ENCODE data around the gene MED29. TPM values are rescaled to one million over a fixed set of nuclear protein-coding genes. Genes with fewer than 3 reads are reported as not detected.

MED29 gene
- total RNA-seq, 1 donor from 2014 or later: 27.0 TPM

DNA sequence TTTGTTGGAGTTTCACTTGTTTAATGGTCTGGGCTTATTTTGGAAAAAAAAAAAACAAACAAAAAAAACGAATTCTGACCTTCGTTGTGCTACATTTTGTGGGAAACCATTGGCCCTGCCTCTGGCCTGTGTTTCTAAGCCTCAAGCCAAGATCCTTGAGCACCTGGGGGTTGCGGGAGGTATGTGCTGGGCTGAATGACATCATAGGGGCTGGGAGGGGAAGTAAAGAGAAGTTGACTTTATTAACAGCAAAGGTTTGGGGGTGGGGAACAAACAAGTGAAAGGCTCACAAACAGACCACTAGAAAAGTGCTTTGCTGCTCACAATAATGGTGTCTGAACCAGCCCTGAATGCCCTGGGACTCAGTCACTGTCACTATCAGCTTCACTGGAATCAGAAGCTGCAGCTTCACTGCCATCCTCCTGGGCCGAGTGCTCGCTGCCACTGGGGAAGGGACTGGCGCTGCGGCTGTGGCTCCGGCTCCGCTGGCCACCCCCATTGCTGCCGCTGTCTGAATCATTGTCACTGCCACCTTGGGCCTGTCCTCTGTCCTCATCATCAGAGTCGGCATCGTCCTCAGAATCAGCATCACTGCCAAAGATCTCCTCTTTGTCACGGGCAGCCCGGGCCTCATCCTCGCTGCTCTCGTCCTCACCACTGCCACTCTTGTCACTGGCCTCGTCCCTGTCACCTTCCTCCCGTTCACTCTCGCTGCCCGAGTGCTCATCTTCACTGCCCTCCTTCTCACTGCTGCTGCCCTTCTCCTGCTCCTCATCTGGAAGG lies 5.4 kb upstream of the MED29 start:
- DNase-seq (ENCODE audit: low read depth): no peak

DNA sequence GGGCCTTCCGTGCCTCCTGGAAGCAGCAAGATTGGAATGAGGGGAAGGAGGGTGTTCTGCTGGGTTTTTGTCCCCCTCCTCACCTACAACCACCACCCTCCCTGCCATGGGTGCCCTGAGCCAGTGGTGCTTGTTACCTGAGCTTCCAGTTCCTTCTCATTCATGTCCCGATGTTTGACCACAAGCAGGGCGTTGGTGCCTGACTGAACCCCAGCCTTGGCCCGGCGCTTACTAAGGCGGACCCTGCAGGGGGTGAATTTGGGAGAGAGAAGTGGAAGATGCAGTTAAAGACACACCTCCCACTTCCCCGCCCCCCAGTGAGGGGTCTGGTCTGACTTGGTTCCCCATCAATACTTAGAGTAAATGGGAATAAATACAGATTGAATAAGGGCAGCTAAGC lies 4.6 kb upstream of the MED29 start:
- Histone ChIP-seq H3K4me2 (ENCODE audit: low read length) (no peak overlapping the region), H3K79me2 (ENCODE audit: insufficient read depth, low read length) (peaks cover 27% of the 10 kb centered on the region), H3K27ac (ENCODE audit: low read depth, low read length) (no peak overlapping the region), H2AFZ (ENCODE audit: low read depth, low read length) (no peak overlapping the region), H3K9me3 (ENCODE audit: insufficient read depth, low read depth, low read length) (no peaks in the 10 kb centered on the region), H3K4me3 (ENCODE audit: insufficient read depth, low read depth, low read length) (no peak overlapping the region), H3K4me1 (ENCODE audit: insufficient read depth, low read length) (peaks cover 11% of the 10 kb centered on the region), H3K9ac (ENCODE audit: low read length) (no peak overlapping the region), H4K20me1 (ENCODE audit: insufficient read depth, low read length) (peaks cover 11% of the 10 kb centered on the region), H3K27me3 (ENCODE audit: insufficient read depth, low read length) (no peaks in the 10 kb centered on the region), H3K36me3 (ENCODE audit: insufficient read depth, low read length) (peaks cover 27% of the 10 kb centered on the region)
- peaks cover 15% of the 10 kb centered on the region for H3K36me3 Mint-ChIP-seq (ENCODE audit: low read depth, unreplicated experiment)
- peak overlapping the region; percentile 53 for H3K27ac Mint-ChIP-seq (ENCODE audit: unreplicated experiment)
- peaks cover 17% of the 10 kb centered on the region for H3K4me1 Mint-ChIP-seq (ENCODE audit: low read depth, unreplicated experiment)
- no peaks in the 10 kb centered on the region for H3K9me3 Mint-ChIP-seq (ENCODE audit: unreplicated experiment)
- TF ChIP-seq, protein P1, sequence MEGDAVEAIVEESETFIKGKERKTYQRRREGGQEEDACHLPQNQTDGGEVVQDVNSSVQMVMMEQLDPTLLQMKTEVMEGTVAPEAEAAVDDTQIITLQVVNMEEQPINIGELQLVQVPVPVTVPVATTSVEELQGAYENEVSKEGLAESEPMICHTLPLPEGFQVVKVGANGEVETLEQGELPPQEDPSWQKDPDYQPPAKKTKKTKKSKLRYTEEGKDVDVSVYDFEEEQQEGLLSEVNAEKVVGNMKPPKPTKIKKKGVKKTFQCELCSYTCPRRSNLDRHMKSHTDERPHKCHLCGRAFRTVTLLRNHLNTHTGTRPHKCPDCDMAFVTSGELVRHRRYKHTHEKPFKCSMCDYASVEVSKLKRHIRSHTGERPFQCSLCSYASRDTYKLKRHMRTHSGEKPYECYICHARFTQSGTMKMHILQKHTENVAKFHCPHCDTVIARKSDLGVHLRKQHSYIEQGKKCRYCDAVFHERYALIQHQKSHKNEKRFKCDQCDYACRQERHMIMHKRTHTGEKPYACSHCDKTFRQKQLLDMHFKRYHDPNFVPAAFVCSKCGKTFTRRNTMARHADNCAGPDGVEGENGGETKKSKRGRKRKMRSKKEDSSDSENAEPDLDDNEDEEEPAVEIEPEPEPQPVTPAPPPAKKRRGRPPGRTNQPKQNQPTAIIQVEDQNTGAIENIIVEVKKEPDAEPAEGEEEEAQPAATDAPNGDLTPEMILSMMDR (IDR thresholded peaks at IDR 0.05; ENCODE audit: insufficient read depth, low read depth, low read length): no peak
- TF ChIP-seq EZH2 (IDR thresholded peaks at IDR 0.05; ENCODE audit: insufficient read depth, low read length): no peak
- no peak overlapping the region for H3K4me3 Mint-ChIP-seq (ENCODE audit: unreplicated experiment)
- no peaks in the 10 kb centered on the region for H3K27me3 Mint-ChIP-seq (ENCODE audit: low read depth, unreplicated experiment)
- DNase-seq (ENCODE audit: low read depth) (no peak), FAIRE-seq (no peak)

More for the DNA sequence above, 5.4 kb upstream of the MED29 start:
- Histone ChIP-seq H3K4me1 (ENCODE audit: insufficient read depth, low read length) (peaks cover 11% of the 10 kb centered on the region), H3K27ac (ENCODE audit: low read depth, low read length) (no peak overlapping the region), H3K27me3 (ENCODE audit: insufficient read depth, low read length) (no peaks in the 10 kb centered on the region), H3K79me2 (ENCODE audit: insufficient read depth, low read length) (peaks cover 25% of the 10 kb centered on the region), H3K4me2 (ENCODE audit: low read length) (no peak overlapping the region), H3K9ac (ENCODE audit: low read length) (no peak overlapping the region), H3K36me3 (ENCODE audit: insufficient read depth, low read length) (peaks cover 31% of the 10 kb centered on the region), H4K20me1 (ENCODE audit: insufficient read depth, low read length) (peaks cover 11% of the 10 kb centered on the region), H2AFZ (ENCODE audit: low read depth, low read length) (no peak overlapping the region), H3K4me3 (ENCODE audit: insufficient read depth, low read depth, low read length) (no peak overlapping the region), H3K9me3 (ENCODE audit: insufficient read depth, low read depth, low read length) (no peaks in the 10 kb centered on the region)
- Mint-ChIP-seq H3K36me3 (ENCODE audit: low read depth, unreplicated experiment) (peaks cover 23% of the 10 kb centered on the region), H3K9me3 (ENCODE audit: unreplicated experiment) (no peaks in the 10 kb centered on the region), H3K4me1 (ENCODE audit: low read depth, unreplicated experiment) (peaks cover 21% of the 10 kb centered on the region), H3K4me3 (ENCODE audit: unreplicated experiment) (no peak overlapping the region), H3K27ac (ENCODE audit: unreplicated experiment) (peak overlapping the region; percentile 47), H3K27me3 (ENCODE audit: low read depth, unreplicated experiment) (no peaks in the 10 kb centered on the region)
- TF ChIP-seq EZH2 (IDR thresholded peaks at IDR 0.05; ENCODE audit: insufficient read depth, low read length): no peak
- TF ChIP-seq, protein P1 (IDR thresholded peaks at IDR 0.05; ENCODE audit: insufficient read depth, low read depth, low read length): no peak
- no peak for FAIRE-seq

DNA sequence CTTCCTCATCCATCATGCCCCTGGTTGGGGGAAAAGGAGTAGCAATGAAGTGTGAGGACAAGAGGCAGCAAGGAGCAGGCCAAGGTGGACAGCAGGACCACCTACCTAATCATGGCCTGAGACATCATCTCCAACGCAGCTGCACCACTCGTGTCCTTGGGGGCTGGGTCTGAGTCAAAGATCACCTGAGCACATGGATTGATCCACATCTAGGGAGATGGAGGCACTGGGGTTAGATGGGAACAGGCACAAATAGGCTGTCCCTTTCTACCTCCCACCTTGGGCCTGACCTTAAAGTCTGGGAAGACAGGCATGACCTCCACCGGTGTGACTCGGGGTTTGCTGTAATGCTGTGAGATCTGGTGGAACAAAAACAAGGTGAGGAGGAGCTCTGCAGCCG lies 2.5 kb upstream of the MED29 start:
- Mint-ChIP-seq H3K9me3 (ENCODE audit: unreplicated experiment) (no peaks in the 10 kb centered on the region), H3K36me3 (ENCODE audit: low read depth, unreplicated experiment) (peaks cover 12% of the 10 kb centered on the region), H3K27me3 (ENCODE audit: low read depth, unreplicated experiment) (no peaks in the 10 kb centered on the region), H3K4me3 (ENCODE audit: unreplicated experiment) (peak overlapping the region; percentile 54), H3K27ac (ENCODE audit: unreplicated experiment) (no peak overlapping the region), H3K4me1 (ENCODE audit: low read depth, unreplicated experiment) (peaks cover 12% of the 10 kb centered on the region)
- peaks cover 16% of the 10 kb centered on the region for H3K4me1 ChIP-seq (ENCODE audit: insufficient read depth, low read length)
- TF ChIP-seq, protein P1 (IDR thresholded peaks at IDR 0.05; ENCODE audit: insufficient read depth, low read depth, low read length): no peak
- no peak for TF ChIP-seq EZH2 (IDR thresholded peaks at IDR 0.05; ENCODE audit: insufficient read depth, low read length)
- no peak overlapping the region for H3K27ac ChIP-seq (ENCODE audit: low read depth, low read length)
- H3K4me2 ChIP-seq (ENCODE audit: low read length): no peak overlapping the region
- H3K9ac ChIP-seq (ENCODE audit: low read length): no peak overlapping the region
- DNase-seq (ENCODE audit: low read depth): no peak
- peaks cover 45% of the 10 kb centered on the region for H3K79me2 ChIP-seq (ENCODE audit: insufficient read depth, low read length)
- FAIRE-seq: no peak
- H3K9me3 ChIP-seq (ENCODE audit: insufficient read depth, low read depth, low read length): no peaks in the 10 kb centered on the region
- peaks cover 15% of the 10 kb centered on the region for H4K20me1 ChIP-seq (ENCODE audit: insufficient read depth, low read length)
- H2AFZ ChIP-seq (ENCODE audit: low read depth, low read length): no peak overlapping the region
- H3K27me3 ChIP-seq (ENCODE audit: insufficient read depth, low read length): no peaks in the 10 kb centered on the region
- H3K4me3 ChIP-seq (ENCODE audit: insufficient read depth, low read depth, low read length): no peak overlapping the region
- peaks cover 26% of the 10 kb centered on the region for H3K36me3 ChIP-seq (ENCODE audit: insufficient read depth, low read length)
